ENCODE data around the gene GNB4.

The GNB4 gene

DNA sequence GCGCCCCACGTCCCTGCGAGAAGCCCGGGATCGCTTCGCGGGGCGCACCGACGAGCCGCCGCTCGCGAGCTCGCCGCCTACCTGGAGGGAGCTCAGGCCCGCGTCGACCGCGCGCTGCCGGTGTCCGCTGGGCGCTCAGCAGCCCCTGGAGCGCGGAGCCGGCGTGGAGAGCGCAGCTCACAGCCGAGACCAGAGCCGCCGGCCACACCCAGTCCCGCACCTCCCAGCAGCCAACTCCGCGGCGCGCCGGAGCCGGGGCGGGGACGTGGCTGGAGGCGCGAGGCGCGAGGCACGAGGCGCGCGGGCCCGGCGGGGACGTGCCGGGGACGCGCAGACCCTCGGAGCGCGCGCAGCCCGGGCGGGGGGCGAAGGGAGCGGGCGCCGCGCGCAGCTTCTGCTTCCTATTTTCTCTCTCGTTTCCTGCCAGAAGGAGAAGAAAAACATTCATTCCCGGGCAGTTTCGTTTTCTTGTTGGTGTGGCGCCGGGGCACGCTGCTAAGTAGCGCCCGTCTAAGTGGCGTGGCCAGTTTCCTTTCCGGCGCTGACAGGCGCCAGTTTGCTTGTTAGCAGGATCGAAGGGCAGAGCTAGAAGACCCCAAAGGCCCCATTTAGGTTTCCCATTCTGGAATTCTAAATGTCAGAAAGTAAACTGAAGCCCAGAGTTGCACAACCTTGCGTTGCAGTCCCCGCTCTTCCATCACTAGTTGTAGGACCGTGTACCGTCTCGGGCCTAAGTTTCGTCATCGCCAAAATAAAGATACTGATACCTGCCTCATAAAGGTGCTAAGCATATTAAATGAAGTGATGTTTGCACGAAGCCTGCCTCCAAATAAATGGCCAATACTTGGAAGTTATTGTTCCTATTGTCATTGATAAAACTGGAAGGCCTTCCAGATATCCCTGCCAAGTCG lies at the start of gene GNB4:
Gene GNB4, minus strand, starts transcription at position 206 of the 911 bp plus-strand sequence. CDS start 25,270 bp downstream, outside the sequence.
- DNase-seq = peak; percentile 11 to 20

DNA sequence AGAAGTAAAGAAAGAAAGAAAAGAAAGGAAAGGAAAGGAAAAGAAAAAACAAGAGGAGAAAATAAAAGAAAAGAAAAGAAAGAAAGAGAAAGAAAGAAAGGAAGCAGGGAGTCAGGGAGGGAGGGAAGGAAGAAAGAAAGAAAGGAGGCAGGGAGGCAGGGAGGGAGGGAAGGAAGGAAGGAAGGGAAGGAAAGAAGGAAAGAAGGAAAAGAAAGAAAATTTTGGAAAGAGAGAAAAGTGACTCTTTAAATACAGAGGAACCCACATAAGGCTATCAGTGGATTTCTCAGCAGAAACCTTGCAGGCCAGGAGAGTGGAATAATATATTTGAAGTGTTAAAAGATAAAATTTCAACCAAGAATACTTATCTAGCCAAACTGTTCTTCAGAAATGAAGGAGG lies 44.2 kb upstream of the GNB4 start:
- DNase-seq = no peak

DNA sequence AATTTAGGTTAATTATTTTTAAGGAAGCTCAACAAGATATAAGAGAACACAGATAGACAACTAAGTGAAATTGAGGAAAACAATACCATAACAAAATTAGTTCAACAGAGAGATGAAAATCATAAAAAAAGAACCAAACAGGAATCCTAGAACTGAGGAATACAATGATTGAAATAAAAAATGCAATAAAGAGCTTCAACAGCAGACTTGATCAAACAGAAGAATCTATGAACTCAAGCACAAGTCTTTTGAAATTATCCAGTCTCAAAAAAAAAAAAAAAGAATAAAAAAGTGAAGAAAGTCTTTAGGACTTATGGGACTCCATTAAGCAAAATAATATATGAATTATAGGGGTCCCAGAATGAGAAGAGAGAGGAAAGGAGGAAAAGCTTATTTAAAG lies 42.0 kb upstream of the GNB4 start:
- DNase-seq = no peak

GRCh38 chr3:179488213-179488612 lies 36.9 kb upstream of the GNB4 start:
- DNase-seq = no peak

- no peak for DNase-seq
Observed at GRCh38 chr3:179486806-179487205, 35.5 kb upstream of the GNB4 start.

GRCh38 chr3:179482857-179483256 lies 31.6 kb upstream of the GNB4 start:
- no peak for DNase-seq

- no peak for DNase-seq
Observed at GRCh38 chr3:179476215-179476614, 24.9 kb upstream of the GNB4 start.

- DNase-seq = no peak
Observed at GRCh38 chr3:179474480-179474879, 23.2 kb upstream of the GNB4 start.

DNA sequence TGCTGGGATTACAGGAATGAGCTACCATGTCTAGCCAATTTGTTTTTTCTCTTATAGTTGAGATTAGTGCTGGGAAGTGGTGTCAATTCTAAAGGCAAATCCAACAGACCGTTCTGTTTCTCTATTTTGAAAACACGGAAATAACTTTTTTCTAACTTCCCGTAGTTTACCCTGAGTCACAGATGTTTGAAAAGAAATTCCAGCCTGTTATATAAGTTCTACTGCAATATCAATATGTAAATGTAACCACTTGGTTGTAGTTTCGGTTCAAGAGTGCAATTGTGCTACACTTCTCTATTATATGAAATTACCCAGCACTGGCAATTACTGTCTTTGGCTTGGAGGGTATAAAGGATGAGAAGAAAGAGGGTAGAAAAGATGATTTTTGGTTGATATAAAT lies 22.3 kb upstream of the GNB4 start:
- DNase-seq = no peak

- DNase-seq = no peak
Observed at GRCh38 chr3:179464323-179465092, 13.2 kb upstream of the GNB4 start.

DNA sequence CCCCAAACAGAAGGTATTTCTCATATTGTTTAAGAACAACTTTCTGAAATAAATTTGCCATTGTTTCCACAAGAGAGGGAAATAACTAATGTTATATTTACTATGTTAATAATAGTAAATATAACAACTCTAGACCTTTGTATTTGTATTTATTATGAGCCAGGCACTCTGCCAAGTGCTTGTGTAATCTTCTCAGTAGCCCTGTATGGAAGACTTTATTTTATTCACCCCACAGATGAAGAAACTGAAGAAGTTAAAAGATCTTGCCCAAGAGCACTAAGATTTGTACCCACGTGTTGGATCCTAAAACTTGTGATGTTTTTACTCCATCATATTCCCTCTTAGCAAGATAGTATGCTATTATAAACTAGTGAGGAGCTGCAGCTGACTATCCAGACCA lies 12.0 kb upstream of the GNB4 start:
- DNase-seq = no peak

- DNase-seq = no peak
Observed at GRCh38 chr3:179460260-179460659, 9.0 kb upstream of the GNB4 start.

DNA sequence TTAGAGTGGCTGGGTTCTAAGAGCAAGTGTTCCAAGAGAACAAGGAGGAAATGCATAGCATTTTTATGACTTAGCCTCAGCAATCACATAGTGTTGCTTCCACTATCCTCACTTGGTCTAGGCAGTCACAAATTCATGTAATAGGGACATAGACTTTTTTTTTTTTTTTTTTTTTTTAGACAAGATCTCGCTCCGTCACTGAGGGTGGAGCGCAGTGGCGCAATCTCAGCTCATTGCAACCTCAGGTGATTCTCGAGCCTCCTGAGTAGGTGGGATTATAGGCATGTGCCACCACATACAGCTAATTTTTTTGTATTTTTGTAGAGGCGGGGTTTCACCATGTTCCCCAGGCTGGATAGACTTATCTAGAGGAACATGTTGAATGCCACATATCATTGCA lies 4.7 kb upstream of the GNB4 start:
- no peak for DNase-seq

- DNase-seq = no peak
Observed at GRCh38 chr3:179454887-179455286, 3.6 kb upstream of the GNB4 start.

GRCh38 chr3:179453967-179454366 lies 2.7 kb upstream of the GNB4 start:
- no peak for DNase-seq

- DNase-seq = no peak
Observed at GRCh38 chr3:179452872-179453271, 1.6 kb upstream of the GNB4 start.

GRCh38 chr3:179452176-179452564 lies 900 bp upstream of the GNB4 start:
- no peak for DNase-seq

- DNase-seq = peak in 1 of 2 donors; percentile 1
Observed at GRCh38 chr3:179450901-179451264, 387 bp downstream of the GNB4 start.

GRCh38 chr3:179450261-179450701 lies 989 bp downstream of the GNB4 start:
- no peak for DNase-seq

DNA sequence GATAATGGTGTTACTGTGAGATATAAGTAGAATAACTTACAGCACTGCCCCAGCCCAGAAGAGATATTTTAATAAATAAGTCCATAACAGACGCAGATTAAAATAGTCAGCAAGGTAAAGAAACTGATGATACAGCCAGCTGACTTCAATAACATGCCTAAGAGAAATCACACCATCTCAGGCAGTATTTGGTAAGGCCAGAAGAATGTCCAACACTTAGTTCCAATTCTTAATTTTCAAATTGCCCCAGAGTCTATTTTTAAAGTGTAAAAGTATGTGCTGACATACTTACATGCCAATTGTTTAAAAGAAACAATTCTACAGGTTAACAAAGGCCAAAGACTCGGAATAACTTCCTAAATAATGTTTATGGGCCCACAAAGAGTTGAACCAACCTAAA lies 1.6 kb downstream of the GNB4 start:
- DNase-seq = no peak

GRCh38 chr3:179447251-179447650 lies 4.0 kb downstream of the GNB4 start:
- no peak for DNase-seq

DNA sequence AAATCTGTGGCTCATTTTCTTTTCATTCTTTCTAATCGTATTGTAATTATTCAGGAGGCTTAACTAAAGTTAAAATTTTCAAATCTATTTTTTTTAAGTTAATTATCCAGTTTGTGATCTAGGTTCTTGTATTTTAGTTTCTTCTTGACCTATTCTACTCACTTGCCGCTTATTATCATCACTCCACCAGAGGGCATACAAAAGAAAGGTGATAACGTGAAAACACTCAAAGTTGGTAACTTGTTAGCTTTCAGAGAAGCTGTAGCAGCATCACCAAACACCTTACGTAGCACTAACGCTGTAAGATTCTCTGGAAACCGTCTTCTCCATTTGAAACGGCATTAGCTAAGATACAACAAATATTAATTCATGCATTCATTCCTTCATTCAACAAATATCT lies 4.8 kb downstream of the GNB4 start:
- no peak for DNase-seq

DNA sequence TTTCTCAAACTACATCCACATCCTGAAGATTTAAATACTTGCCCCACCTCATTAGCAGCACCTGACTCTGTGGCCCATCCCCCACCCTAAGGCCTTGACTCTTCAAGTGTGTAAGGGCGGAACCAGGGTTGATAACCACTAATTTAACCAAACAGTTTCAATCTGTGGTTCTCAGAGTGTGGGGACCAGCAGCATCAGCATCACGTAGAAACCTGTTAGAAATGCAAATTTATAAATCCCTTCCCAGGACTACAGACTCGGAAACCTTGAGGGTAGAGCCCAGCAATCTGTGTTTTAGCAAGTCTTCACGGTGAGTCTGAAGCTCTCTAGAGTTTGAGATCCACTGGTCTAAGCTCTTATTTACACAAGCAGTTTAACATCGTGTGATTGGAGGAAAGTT lies 12.4 kb downstream of the GNB4 start:
- no peak for DNase-seq

GRCh38 chr3:179436517-179436916 lies 14.8 kb downstream of the GNB4 start:
- no peak for DNase-seq

All from activated CD4-positive, alpha-beta T cell treated with anti-CD3 and anti-CD28 coated beads for 4 hours (primary cell).